ENCODE measurements around the gene ACMSD. TPM values are rescaled to one million over a fixed set of nuclear protein-coding genes. Genes with fewer than 3 reads are reported as not detected.
A peak's percentile ranks its signal among the peaks of the same experiment; 100 is the strongest.
"Not testable (repeated sequence)": the region's sequence is repeated elsewhere in the genome, so short reads cannot be mapped to it uniquely, and the experiment has no call there.

ACMSD gene
- total RNA-seq, 1 experiment from 2014 or later: not detected

DNA sequence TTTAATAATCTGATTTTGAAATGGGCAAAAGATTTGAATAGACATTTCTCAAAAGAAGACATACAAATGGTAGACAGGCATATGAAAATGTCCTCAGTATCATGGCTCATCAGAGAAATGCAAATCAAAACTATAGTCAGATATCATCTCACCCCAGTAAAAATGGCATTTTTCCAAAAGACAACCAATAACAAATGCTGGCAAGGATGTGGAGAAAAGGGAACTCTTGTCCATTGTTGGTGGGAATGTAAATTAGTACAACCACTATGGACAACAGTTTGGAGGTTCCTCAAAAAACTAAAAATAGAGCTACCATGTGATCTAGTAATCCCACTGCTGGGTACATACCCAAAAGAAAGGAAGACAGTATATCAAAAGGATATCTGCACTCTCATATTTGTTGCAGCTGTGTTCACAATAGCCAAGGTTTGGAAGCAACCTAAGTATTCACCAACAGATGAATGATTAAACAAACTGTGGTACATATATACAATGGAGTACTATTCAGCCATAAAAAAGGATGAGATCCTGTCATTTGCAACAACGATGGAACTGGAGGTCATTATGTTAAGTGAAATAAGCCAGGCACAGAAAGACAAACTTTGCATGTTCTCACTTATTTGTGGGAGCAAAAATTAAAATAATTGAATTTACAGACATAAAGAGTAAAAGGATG lies 69.2 kb downstream of the ACMSD start:
- DNase-seq (ENCODE audit: low spot score): not testable (repeated sequence)

DNA sequence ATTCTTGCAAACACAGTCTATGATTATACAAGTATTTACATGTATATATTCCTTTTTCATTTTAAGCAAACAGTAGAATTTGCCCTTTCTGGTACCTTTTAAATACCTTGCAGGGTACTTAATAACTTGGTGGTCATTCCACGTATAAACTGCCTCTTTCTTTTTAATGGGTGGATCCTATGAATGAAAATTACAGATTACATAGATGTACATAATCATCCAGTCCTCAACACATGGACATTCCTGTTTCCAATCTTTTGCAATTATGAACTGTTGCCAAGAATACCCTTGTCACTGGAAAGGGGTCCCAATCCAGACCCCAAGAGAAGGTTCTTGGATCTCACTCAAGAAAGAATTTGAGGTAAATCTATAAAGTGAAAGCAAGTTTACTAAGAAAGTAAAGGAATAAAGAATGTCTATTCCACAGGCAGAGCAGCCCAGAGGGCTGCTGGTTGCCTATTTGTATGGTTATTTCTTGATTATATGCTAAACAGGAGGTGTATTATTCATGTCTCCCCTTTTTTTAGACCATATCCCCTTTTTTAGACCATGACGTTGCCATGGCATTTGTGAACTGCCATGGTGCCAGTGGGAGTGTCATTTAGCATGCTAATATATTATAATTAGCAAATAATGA lies 72.5 kb downstream of the ACMSD start:
- no peak for DNase-seq (ENCODE audit: low spot score)

DNA sequence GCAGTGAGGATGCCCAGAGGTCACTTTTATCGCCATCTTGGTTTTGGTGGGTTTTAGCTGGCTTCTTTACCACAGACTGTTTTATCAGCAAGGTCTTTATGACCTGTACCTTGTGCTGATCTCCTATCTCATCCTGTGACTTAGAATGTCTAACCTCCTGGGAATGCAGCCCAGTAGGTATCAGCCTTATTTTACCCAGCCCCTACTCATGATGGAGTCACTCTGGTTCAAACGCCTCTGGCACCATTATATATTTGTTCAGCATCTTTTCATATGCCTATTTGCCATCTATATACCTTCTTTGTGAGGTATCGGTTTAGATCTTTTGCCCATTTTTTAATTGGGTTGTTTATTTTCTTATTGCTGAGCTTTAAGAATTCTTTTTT lies 73.0 kb downstream of the ACMSD start:
- DNase-seq (ENCODE audit: low spot score): no peak

DNA sequence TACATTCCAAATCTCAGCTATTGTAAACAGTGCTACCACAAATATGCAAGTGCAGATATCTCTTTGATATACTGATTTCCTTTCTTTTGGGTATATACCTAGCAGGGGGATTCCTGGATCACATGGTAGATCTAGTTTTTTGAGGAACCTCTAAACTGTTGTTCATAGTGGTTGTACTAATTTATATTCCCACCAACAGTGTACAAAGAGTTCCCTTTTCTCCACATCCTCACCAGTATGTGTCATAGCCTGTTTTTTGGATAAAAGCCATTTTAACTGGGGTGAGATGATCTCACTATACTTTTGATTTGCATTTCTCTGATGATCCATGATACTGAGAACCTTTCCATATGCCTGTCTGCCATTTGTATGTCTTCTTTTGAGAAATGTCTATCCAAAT lies 73.9 kb downstream of the ACMSD start:
- peak; percentile 45 for DNase-seq (ENCODE audit: low spot score)

DNA sequence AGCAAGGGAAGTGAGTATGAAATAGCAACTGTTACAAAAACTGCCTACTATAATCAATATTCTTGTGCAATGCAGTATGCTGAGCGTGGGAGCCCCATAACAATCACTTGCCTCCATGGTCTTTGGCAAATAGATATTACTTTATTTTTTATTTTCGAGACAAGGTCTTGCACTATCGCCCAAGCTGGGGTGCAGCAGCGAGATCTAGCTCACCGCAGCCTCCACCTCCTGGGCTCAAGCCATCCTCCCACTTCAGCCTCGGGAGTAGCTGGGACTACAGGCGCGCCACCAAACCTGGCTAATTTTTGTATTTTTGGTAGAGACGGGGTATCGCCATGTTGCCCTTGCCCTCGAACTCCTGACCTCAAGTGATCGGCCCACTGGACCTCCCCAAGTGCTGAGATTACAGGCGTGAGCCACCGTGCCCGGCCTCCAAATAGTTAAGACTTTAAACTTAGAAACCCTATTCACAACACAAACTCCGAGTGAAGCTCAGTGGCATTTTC lies 79.0 kb downstream of the ACMSD start:
- no peak for DNase-seq (ENCODE audit: low spot score)

DNA sequence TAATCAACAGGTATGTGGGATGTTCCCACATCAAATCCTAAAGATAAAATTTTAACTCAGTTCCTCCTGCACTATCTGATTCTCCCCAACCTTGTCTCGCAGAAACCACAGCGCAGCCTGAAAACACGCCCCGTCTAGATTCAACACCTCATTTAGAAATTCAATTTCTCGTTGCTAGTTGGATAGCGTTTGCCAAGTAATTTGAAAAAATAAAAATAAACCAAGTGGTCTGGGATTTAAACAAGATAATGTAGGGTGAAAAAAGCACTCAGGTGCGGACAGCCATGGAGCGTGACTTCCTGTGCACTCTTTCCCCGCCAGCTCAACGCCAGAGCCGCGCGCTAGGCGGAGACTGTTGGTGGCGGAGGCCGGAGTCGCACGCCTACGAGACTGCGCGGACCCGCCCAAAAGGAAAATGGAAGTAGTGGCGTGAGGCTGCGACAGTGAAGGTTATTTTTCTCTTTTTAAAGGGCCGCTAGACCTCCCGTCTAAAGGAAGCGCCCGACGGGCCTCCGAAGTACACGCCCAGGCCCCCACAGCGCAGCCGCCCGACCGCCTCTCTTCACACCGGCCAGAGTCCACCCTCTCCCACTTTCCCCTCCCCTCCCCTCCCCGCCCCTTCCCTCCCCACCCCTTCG lies 79.6 kb downstream of the ACMSD start:
- DNase-seq (ENCODE audit: low spot score): no peak

DNA sequence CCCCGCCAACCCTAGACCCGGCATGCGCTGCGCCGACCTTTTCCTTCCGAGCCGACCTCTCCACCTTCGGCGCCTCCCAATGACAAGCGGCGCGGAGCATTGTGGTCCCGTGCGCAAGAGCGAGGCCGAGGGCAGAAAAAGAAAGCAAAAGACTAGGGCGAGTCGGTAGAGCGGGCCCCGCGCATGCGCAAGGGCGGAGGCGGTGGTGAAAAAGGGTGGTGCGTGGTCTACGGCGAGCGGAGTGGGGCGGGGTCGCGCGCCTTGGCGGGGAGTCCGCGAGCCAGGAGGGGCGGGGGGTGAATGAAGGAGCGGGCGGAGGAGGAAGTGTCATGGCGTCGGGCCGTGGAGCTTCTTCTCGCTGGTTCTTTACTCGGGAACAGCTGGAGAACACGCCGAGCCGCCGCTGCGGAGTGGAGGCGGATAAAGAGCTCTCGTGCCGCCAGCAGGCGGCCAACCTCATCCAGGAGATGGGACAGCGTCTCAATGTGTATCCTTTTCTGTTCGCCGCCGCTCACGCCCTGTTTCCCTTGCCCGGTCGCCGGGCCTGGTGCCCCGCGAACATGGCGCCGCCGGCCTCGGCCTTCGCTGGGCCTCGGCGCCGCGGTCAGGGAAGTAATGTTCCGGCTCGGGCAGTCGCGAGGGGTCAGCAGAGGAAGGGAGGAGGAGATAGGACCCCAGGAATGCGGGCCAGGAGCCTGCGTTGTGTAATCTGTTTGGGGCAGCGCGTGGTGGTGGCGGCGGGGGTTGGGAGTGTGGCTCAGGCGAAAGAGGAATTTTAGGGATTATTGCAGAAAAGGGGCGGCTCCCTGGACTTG lies 80.3 kb downstream of the ACMSD start, which contains the start of gene CCNT2:
CCNT2 (plus strand) TSS at position 297 of the 815 bp plus-strand sequence; CDS start at position 330, 33 bp downstream.
- DNase-seq (ENCODE audit: low spot score): peak; percentile 98

DNA sequence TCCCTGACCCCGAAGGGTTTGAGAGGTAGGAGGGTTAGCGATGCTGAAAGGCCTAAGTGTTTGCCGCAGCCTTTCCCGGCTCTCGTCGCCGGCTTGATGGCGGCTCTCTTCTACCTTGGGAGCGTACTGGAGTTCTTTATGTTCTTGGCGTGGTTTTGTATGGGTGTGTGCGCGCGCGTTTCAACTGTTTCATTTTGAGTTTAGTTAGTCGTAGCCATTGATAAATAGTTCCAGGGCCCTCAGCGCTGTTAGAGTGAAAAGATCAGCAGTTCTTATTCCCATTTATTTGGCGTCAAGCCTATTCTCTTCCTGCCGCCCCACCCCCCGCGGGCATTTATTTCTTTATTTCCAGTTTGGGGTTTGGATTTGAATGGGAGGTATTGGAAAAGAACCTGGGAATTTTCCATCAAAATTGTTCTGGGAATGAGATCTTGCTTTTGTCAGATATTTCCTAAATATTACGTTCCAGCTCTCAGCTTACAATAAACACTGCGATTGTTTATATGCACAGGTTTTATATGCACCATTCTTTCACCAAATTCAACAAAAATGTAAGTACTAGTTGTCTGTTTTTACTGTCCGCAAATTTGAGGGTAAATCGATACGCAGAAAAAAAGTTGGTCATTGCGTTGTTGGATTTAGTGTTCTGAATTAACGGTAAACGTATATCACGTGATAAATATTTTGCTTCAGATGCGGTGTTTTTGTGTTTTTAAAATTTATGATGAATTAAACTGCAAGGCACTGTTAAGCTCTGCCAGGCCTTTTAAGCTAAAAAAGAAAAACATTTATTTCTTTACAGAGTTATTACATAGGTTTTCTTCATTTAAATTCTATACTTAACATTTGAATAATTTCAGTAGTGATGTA lies 81.2 kb downstream of the ACMSD start:
- peak; percentile 29 for DNase-seq (ENCODE audit: low spot score)

DNA sequence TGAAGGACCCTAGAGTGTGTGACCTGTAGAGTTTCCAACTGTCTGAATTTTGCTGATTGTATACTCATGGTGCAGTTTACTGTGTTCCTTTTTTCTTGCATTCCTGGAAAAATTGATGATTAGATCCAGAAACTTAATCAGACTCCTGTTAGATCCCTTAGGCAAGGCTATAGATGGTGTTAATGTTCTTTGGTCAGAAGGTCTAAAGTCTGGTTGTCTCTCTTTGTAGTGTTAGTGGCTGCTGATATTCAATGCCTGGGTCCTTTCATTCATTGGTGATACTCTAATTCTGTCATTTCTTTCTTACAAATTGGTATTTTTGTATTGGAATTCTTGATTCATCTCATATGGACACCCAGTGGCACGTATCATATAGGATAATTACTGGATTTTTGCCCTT lies 86.5 kb downstream of the ACMSD start:
- no peak for DNase-seq (ENCODE audit: low spot score)

DNA sequence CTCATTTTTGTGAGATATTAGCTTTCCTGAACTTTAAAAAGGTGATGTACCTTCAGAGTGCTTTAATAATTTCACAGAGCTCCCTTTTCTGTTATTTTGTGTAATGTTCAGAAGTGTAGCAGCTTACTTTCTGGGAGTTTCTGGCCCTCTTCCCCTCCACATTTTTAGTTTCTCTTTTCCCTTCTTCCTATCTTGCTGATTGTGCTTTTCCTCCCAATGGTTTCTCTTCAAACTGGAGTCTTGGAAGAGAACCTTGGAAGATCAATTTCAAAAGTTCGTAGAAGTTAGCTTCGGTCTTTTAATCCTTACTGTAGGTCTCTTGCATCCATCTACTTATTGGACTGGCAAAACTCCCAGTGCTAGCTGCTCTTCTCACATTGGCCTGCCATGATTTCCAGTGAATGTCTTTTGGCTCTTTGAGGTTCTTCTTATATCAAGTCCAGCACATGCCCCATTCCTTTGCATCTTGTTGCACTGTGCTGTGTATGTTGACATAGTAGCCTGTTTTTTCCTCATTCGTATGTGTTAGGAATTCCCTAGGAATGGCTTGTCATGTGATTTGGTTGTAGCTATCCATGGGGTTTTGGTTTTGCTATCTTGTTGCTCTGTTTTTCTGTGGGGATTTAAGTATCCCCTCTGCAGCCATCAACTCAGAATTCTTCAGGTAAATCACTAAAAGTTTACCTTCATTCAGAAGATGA lies 88.0 kb downstream of the ACMSD start:
- no peak for DNase-seq (ENCODE audit: low spot score)

DNA sequence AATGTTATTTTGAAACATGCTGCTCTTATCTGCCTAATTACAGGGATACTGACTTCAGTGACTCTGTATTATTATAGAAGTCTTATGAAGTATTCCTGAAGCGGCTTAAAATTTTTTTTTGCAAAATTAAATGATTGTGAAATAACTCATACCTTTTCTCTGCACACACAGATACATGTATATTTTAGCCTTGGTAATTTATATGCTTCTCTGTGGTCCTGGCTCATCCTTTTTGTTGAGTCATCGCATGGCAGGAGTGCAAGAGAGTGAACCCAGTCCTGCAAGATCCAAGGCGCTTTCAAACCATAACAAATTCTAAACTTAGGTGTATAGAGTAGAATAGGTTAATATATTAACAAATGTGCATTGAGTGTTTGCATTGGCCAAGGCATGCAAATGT lies 88.8 kb downstream of the ACMSD start:
- DNase-seq (ENCODE audit: low spot score): peak; percentile 9

DNA sequence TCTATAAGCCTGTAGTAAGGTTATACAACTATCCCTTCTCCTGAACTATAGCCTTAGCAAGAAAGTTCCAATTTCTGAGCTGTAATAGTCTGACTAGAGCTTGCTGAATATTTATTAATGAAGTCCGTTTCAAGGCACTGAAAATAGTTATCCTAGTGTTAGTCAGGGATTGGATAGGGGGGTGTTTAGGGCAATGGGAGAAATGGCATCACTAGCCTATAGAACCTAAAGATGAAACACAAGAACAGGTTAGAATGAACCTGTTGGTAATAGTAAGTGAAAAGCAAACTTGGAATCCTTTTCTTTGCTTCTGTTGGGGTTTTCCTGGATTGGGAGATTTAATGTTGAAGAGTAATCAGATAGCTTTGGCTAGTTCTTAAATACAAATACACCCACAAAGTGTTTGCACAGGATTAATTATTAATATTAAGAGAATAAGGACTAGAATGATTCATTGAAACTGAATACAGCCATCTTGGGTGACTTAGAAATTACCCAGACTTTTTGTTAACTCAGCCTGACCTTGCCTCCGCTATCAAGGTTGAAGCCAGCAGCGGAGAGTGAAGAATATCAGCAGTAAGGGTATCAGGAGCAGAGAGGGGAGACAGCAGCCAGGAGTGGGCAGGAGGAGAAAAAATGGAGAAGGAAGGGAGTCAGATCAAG lies 94.6 kb downstream of the ACMSD start:
- DNase-seq (ENCODE audit: low spot score): no peak

DNA sequence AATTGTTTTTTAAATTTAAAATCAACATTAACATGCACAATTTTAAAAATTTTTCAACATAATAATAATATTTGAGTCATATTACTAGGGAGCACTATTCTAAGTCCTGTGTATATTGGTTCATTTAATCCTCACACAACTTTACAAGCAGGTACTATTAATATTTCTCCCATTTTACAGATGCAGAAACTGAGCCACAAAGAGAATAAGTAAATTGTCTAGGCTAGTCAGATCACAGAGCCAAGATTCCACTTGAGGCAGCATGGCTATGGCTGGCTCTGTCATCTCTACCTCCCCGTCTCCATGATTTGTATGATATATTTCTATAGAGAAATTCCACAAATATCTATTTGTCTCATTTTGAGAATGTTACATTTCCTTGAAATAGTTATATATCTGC lies 95.3 kb downstream of the ACMSD start:
- no peak for DNase-seq (ENCODE audit: low spot score)

DNA sequence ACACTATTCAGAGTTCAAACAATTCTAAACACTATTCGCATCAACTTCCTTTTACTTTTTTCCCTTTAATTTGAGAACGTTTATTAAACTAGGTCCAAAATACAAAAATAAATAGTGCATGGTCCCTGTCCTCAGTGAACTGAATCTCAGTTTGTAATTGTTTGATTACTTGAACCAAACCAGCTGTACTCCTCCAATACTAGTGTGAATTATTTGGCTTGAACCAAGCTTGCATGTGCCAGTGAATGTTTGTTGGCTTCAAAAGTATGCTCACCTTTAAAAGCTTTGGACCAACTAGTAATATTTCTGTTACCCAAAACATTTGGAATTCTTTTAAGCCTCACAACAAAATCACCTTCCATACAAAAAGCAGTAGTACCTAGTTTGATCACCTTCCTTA lies 95.7 kb downstream of the ACMSD start:
- no peak for DNase-seq (ENCODE audit: low spot score)

DNA sequence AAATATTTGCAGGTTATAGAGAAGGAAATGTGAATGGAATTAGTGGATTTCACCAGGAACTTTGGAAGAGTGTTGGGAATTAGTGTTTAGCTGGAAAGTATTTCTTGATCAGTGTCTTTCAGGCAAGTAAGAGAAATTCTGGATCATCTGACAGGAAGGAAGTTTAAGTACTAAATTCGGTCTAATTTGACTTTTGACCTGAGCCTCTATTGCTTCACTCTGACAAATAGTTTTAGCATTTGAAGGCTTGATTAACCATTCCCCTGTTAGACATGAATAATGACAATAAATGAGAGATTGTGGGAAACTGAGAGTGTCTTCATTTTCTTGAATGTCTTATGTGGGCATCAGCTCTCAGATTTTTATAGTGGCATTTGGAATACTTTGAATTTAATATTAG lies 96.2 kb downstream of the ACMSD start:
- no peak for DNase-seq (ENCODE audit: low spot score)

DNA sequence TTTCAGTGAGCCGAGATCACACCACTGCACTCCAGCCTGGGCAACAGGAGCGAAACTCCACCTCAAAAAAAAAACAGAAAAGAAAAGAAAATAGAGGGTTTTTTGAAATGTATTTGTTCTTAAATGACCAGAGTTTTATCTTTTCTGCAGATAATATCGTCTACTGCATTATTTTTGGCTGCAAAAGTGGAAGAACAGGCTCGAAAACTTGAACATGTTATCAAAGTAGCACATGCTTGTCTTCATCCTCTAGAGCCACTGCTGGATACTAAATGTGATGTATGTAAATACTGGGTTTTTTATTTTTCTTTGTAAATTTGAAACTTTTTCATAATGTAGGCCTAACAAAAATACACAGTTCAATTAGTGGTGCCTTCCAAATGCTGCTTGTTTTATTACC lies 98.3 kb downstream of the ACMSD start:
- no peak for DNase-seq (ENCODE audit: low spot score)

DNA sequence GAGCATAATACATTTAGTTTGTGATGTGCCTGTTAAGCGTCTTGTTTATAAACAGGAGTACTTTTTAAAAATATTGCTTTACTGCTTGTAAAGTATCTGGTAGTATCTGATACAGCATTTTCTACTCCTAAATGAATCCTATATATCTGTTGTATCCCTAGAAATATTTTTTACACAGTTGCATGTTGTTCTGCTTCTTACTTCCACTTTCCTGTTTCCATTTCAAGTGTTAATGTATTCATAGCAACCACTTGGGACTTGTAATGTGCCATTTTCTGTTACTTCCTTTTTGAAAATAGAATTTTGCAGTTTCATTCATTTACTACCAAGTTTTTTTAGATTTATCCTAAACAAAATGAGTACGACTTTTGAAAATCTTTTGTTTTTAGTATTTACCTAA lies 105.1 kb downstream of the ACMSD start:
- DNase-seq (ENCODE audit: low spot score): no peak

DNA sequence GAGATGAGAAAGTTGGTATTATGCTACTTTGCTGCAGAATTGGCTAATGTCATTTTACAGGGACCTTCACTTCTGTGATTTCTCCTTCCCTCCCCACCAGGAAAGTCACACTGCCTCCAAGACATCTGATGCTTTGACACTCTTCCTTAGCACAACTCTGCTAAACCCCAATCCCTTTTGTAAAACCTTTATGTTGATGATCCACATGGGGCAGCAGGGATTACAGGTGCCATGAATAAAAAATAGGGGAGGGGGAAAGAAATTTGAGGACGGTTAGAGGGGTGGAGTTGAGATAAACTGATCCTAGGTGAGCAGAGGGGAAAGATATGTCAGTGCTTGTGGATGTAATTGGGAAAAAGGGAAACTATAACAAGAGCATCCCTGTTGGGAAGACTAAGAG lies 106.6 kb downstream of the ACMSD start:
- DNase-seq (ENCODE audit: low spot score): no peak

DNA sequence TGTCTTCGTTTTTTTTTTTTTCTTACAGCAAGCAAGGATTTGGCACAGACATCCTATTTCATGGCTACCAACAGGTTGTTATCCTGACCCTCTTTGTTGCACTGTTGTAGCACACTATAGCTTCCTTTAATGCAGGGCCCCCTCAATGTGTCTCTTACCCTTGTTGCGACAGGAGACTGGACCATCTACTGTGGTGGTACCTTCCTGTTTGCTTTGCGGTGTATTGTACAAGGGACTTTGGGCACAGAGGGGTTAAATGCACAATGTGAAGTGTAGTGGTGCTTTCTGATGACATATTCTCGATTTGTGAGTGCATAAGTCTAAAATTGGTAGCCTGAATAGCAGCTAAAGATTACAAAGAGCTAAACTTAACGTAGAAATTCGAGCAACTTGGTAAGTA lies 107.7 kb downstream of the ACMSD start:
- no peak for DNase-seq (ENCODE audit: low spot score)

Data from A172 (cell line).